HepG2 (cell line): ENCODE measurements around the gene SLC1A5. TPM values are rescaled to one million over a fixed set of nuclear protein-coding genes. Genes with fewer than 3 reads are reported as not detected.

Experiments
- HMGXB4 ChIP-seq, 2 experiments: sonication (generic) in 1 of 2; formaldehyde crosslinking in 1 of 2; IDR thresholded peaks; 2 replicates each; pipeline versions ENCODE4 v1.4.0 to v1.6.1; 2018 to 2020; ENCODE audit warnings: missing genetic modification reagents in 2 of 2, borderline replicate concordance in 1 of 2, low read depth in 1 of 2, mild to moderate bottlenecking in 1 of 2, missing biosample characterization in 1 of 2
- MLXIP ChIP-seq: sonication (generic); formaldehyde crosslinking; IDR thresholded peaks from 2 replicates; pipeline ENCODE4 v1.9.0; 2021; ENCODE audit warnings: missing genetic modification reagents, borderline replicate concordance
- NFKBIZ ChIP-seq: IDR thresholded peaks from 2 replicates; pipeline ENCODE4 v1.6.1; 2018; ENCODE audit warnings: missing genetic modification reagents, missing compliant biosample characterization
- NPAS2 ChIP-seq: sonication (generic); formaldehyde crosslinking; IDR thresholded peaks from 2 replicates; pipeline ENCODE4 v1.8.0; 2022; ENCODE audit warnings: mild to moderate bottlenecking, missing genetic modification reagents, borderline replicate concordance
- POLR2A ChIP-seq, 2 experiments: IDR thresholded peaks; 2 replicates each; pipeline ENCODE4 v1.6.1; 2011; ENCODE audit warnings: low read depth in 2 of 2, low read length in 2 of 2, mild to moderate bottlenecking in 1 of 2, moderate library complexity in 1 of 2; ENCODE audit not compliant: insufficient read depth in 1 of 2
- ZBTB40 ChIP-seq, 2 experiments: fragments of 450-650 bp in 1 of 2; sonication (generic) in 1 of 2; formaldehyde crosslinking in 1 of 2; IDR thresholded peaks; 2 replicates each; pipeline versions ENCODE4 v1.6.1 to v1.8.0; 2016 to 2022; ENCODE audit warnings: antibody characterized with exemption in 1 of 2, mild to moderate bottlenecking in 1 of 2, missing genetic modification reagents in 1 of 2
- ZKSCAN5 ChIP-seq: sonication (generic); formaldehyde crosslinking; IDR thresholded peaks from 2 replicates; pipeline ENCODE4 v1.5.1; 2020; ENCODE audit warnings: mild to moderate bottlenecking, missing genetic modification reagents
- ZNF20 ChIP-seq: sonication (generic); formaldehyde crosslinking; IDR thresholded peaks from 2 replicates; pipeline ENCODE4 v1.4.0; 2020; ENCODE audit warnings: mild to moderate bottlenecking, moderate library complexity, missing genetic modification reagents
- ZNF605 ChIP-seq: sonication (generic); formaldehyde crosslinking; IDR thresholded peaks from 2 replicates; pipeline ENCODE4 v1.8.0; 2022; ENCODE audit warnings: mild to moderate bottlenecking, missing genetic modification reagents
- ZNF629 ChIP-seq: sonication (generic); formaldehyde crosslinking; conservative IDR thresholded peaks from 2 replicates; pipeline ENCODE4 v1.5.0; 2020; ENCODE audit warnings: missing genetic modification reagents
- ZNF878 ChIP-seq: sonication (generic); formaldehyde crosslinking; IDR thresholded peaks from 2 replicates; pipeline ENCODE4 v1.8.1; 2023; ENCODE audit warnings: mild to moderate bottlenecking, missing genetic modification reagents, moderate library complexity
- ZSCAN30 ChIP-seq: sonication (generic); formaldehyde crosslinking; IDR thresholded peaks from 2 replicates; pipeline ENCODE4 v1.5.0; 2020; ENCODE audit warnings: mild to moderate bottlenecking, missing genetic modification reagents
- polyA plus RNA-seq, 8 experiments: library from polyadenylated mRNA; depleted of rRNA in 3 of 8; stranded (reverse) in 7 of 8; unstranded in 1 of 8; fragments of >200 nt; fragmentation: Illumina TruSeq in 4 of 8; extraction: Trizol in 4 of 8; gene quantifications; 2 replicates each; pipeline versions ENCODE4 v1.2.1 to v1.2.3, GENCODE V29; 2011 to 2016; ENCODE audit warnings: low read depth in 4 of 8, missing spikeins in 1 of 8, mixed read lengths in 1 of 8; ENCODE audit not compliant: insufficient read depth in 1 of 8
- total RNA-seq, 5 experiments: library from RNA; depleted of rRNA; stranded (reverse); fragments of >200 nt; fragmentation: Illumina TruSeq; extraction: Trizol; gene quantifications; 2 replicates each; pipeline ENCODE4 v1.2.3, GENCODE V29; 2016; ENCODE audit warnings: low read depth in 1 of 5

SLC1A5 gene
- total and polyA plus RNA-seq, 2 of the 13 experiments (the other 11 are each of a cell fraction or from before 2014, with no cell fraction given): 120 to 159 TPM

- TF ChIP-seq HMGXB4 (CRISPR knock-in tag; IDR thresholded peaks at IDR 0.05; ENCODE audit: borderline replicate concordance in 1 of 2, low read depth in 1 of 2) (0 out of 4 replicates have a peak, but pooled peaks of 1 of the 2 experiments have one; percentile 8), NPAS2 (CRISPR knock-in tag) (no peak), ZNF878 (CRISPR knock-in tag) (no peak), ZNF20 (CRISPR knock-in tag) (no peak), NFKBIZ (CRISPR knock-in tag) (no peak), ZBTB40 (IDR thresholded peaks at IDR 0.05) (no peak), ZBTB40 (CRISPR knock-in tag; IDR thresholded peaks at IDR 0.05) (no peak), ZNF605 (CRISPR knock-in tag) (no peak), POLR2A (IDR thresholded peaks at IDR 0.05; ENCODE audit: insufficient read depth in 1 of 2, low read depth in 2 of 2, low read length in 2 of 2) (0 out of 4 replicates have a peak, but pooled peaks of 1 of the 2 experiments have one; percentile 11), MLXIP (CRISPR knock-in tag) (no peak), ZKSCAN5 (CRISPR knock-in tag) (no peak), ZSCAN30 (no peak), ZNF629 (CRISPR knock-in tag) (peak; percentile 96)
Measured at GRCh38 chr19:46785054-46785979, 3.1 kb downstream of the SLC1A5 start (continued).
